Adrenal gland (tissue), 12 donors: ENCODE results near the gene CBX8. TPM values are rescaled to one million over a fixed set of nuclear protein-coding genes. Genes with fewer than 3 reads are reported as not detected.
A peak's percentile ranks its signal among the peaks of the same experiment; 100 is the strongest.

Source experiments
- DNase-seq, 7 donors: peaks; one replicate each; pipeline ENCODE4 v3.0.0-alpha.2; 2019 to 2020
- H3K27ac ChIP-seq, 5 donors: fragments of 200-600 bp; sonication (generic) in 4 of 5; 1 replicate in 3 of 5; 2 replicates in 2 of 5; pipeline versions ENCODE4 v1.5.1 to v1.8.0; 2016 to 2020; ENCODE audit warnings: mild to moderate bottlenecking in 1 of 5
- H3K27me3 ChIP-seq: fragments of 200-600 bp; 2 replicates; pipeline ENCODE4 v1.8.0; 2021
- H3K36me3 ChIP-seq, 2 donors: fragments of 200-600 bp; replicated peaks in 1 of 2; 1 replicate in 1 of 2; 2 replicates in 1 of 2; pipeline versions ENCODE4 v1.5.1 to v1.8.0; 2018 to 2022
- H3K4me1 ChIP-seq, 2 donors: fragments of 200-600 bp; replicated peaks in 1 of 2; 1 replicate in 1 of 2; 2 replicates in 1 of 2; pipeline versions ENCODE4 v1.5.1 to v1.8.0; 2018 to 2021
- H3K4me3 ChIP-seq, 4 donors: fragments of 200-600 bp; sonication (generic) in 3 of 4; one replicate each; pipeline ENCODE4 v1.5.1; 2016 to 2018
- H3K9me3 ChIP-seq, 3 donors: fragments of 200-600 bp; sonication (generic) in 1 of 3; replicated peaks in 1 of 3; 1 replicate in 2 of 3; 2 replicates in 1 of 3; pipeline versions ENCODE4 v1.5.1 to v1.8.0; 2016 to 2021
- POLR2A ChIP-seq, 2 donors: fragments of 450-650 bp; IDR thresholded peaks; one replicate each; pipeline ENCODE4 v1.6.1; 2017; ENCODE audit warnings: antibody characterized with exemption in 2 of 2, mild to moderate bottlenecking in 2 of 2, moderate library complexity in 1 of 2
- WGBS, 4 donors: extraction: QIAGEN DNeasy Blood & Tissue Kit in 2 of 4; methylation state at CpG; one replicate each; pipeline versions ENCODE4 v1.1.5 to v1.1.7; 2013 to 2017; 5-methylcytosine and 5-hydroxymethylcytosine counted together
- intact Hi-C, 2 donors: fragments of 100-400 bp; cut with DNase I; formaldehyde crosslinking; loops; one replicate each; pipeline versions ENCODE4 v1.14.1 to v1.15.0; 2022 to 2023
- polyA plus RNA-seq, 3 donors: library from polyadenylated mRNA; stranded (reverse); fragments of 200-250 nt in 2 of 3; fragments of 350-450 nt in 1 of 3; fragmentation: Illumina TruSeq in 1 of 3; extraction: RNeasy Lipid Tissue Mini Kit (QIAGEN cat#74804) in 1 of 3; gene quantifications; one replicate each; pipeline ENCODE4 v1.2.3, GENCODE V29; 2013 to 2014
- total RNA-seq, 9 donors: library from RNA; depleted of rRNA in 4 of 9; stranded (reverse); fragments of >200 nt in 4 of 9; fragments of 120-200 nt in 1 of 9; fragmentation: NEBNext Ultra II Directional in 1 of 9; extraction: Animal tissue kit (Norgen Biotek cat#: 25700) in 1 of 9; gene quantifications; one replicate each; pipeline versions ENCODE4 v1.1.0 to v1.2.4, GENCODE V29; 2013 to 2023
- TF ChIP-seq, protein P1 (sequence below), 6 experiments: fragments of 450-650 bp in 4 of 6; fragments of 200-600 bp in 2 of 6; sonication (generic) in 1 of 6; IDR thresholded peaks; 1 replicate in 5 of 6; 2 replicates in 1 of 6; pipeline versions ENCODE4 v1.5.1 to v1.8.0; 2016 to 2021; ENCODE audit warnings: antibody characterized with exemption in 6 of 6, mild to moderate bottlenecking in 2 of 6, moderate library complexity in 1 of 6
- donor health status: healthy with polysubstance abuse.
- donor health status: Bipolar disorder and iron deficiency.
- donor health status: DM: yes; HTN: yes; CAD: no.
- donor health status: DM: no; HTN: no; CAD: no.
- donor health status: DM: no; HTN: no; CAD: no.
- donor health status: DM: yes; HTN: yes; CAD: no.

The CBX8 gene
- total and polyA plus RNA-seq, 12 donors, result 0.85 to 10.6 (median 5.5) TPM

GRCh38 chr17:79795795-79796443, 958 bp downstream of the CBX8 start:
- intact Hi-C loops, result no loop called here
- WGBS, 4 donors, result 70 to 91% (median 85%) methylated on average over 8 of the region's 8 CpGs

GRCh38 chr17:79794659-79795511, 2.0 kb downstream of the CBX8 start:
- no peak for TF ChIP-seq POLR2A (IDR thresholded peaks at IDR 0.05)
- TF ChIP-seq, protein P1, sequence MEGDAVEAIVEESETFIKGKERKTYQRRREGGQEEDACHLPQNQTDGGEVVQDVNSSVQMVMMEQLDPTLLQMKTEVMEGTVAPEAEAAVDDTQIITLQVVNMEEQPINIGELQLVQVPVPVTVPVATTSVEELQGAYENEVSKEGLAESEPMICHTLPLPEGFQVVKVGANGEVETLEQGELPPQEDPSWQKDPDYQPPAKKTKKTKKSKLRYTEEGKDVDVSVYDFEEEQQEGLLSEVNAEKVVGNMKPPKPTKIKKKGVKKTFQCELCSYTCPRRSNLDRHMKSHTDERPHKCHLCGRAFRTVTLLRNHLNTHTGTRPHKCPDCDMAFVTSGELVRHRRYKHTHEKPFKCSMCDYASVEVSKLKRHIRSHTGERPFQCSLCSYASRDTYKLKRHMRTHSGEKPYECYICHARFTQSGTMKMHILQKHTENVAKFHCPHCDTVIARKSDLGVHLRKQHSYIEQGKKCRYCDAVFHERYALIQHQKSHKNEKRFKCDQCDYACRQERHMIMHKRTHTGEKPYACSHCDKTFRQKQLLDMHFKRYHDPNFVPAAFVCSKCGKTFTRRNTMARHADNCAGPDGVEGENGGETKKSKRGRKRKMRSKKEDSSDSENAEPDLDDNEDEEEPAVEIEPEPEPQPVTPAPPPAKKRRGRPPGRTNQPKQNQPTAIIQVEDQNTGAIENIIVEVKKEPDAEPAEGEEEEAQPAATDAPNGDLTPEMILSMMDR (IDR thresholded peaks at IDR 0.05), result no peak
- Histone ChIP-seq H3K36me3 (no peaks in the 10 kb centered on the region), H3K4me1 (peaks cover 13 to 30% of the 10 kb centered on the region in 2 donors), H3K9me3 (no peaks in the 10 kb centered on the region), H3K27me3 (peaks cover 59% of the 10 kb centered on the region), H3K4me3 (no peak overlapping the region), H3K27ac (no peak overlapping the region)
- WGBS, 4 donors, result 91 to 96% (median 92%) methylated on average over 29 to 47 of the region's 47 CpGs
- no peak for DNase-seq
- intact Hi-C loops, result loop anchor here (5.0 kb wide), 2 partner anchors 122 to 197 kb away; no protein-coding TSS in a partner anchor

More at GRCh38 chr17:79795795-79796443, 958 bp downstream of the CBX8 start:
- no peaks in the 10 kb centered on the region for H3K9me3 ChIP-seq
- H3K27ac ChIP-seq, result no peak overlapping the region
- peak in 1 of 7 donors; percentile 27 for DNase-seq
- H3K4me1 ChIP-seq, result peaks cover 13 to 30% of the 10 kb centered on the region in 2 donors
- TF ChIP-seq, protein P1 (IDR thresholded peaks at IDR 0.05), result no peak
- TF ChIP-seq POLR2A (IDR thresholded peaks at IDR 0.05), result no peak
- H3K27me3 ChIP-seq, result peaks cover 59% of the 10 kb centered on the region
- H3K36me3 ChIP-seq, result no peaks in the 10 kb centered on the region
- H3K4me3 ChIP-seq, result peak overlapping the region in 1 of 4 donors; percentile 73

- Histone ChIP-seq H3K4me1 (peaks cover 12 to 27% of the 10 kb centered on the region in 2 donors), H3K27ac (no peak overlapping the region), H3K4me3 (no peak overlapping the region), H3K36me3 (no peaks in the 10 kb centered on the region), H3K27me3 (peaks cover 59% of the 10 kb centered on the region), H3K9me3 (no peaks in the 10 kb centered on the region)
- DNase-seq, result no peak
- intact Hi-C loops, result loop anchor here (5.0 kb wide), 2 partner anchors 123 to 198 kb away; no protein-coding TSS in a partner anchor
- 82 to 85% (median 85%) methylated on average over 3 of the region's 3 CpGs for WGBS, 4 donors
- no peak for TF ChIP-seq POLR2A (IDR thresholded peaks at IDR 0.05)
- TF ChIP-seq, protein P1 (IDR thresholded peaks at IDR 0.05), result no peak
Observed at GRCh38 chr17:79793924-79794304, 3.0 kb downstream of the CBX8 start.
